Measurements from ENCODE around the gene MAP4K3.
"Not testable (repeated sequence)": the region's sequence is repeated elsewhere in the genome, so short reads cannot be mapped to it uniquely, and the experiment has no call there.

The MAP4K3 gene

GRCh38 chr2:39306626-39307025 is 130.5 kb downstream of the MAP4K3 start:
- no peak for DNase-seq (ENCODE audit: low spot score)

GRCh38 chr2:39304729-39305128 is 132.4 kb downstream of the MAP4K3 start:
- DNase-seq (ENCODE audit: low spot score), result no peak

DNA sequence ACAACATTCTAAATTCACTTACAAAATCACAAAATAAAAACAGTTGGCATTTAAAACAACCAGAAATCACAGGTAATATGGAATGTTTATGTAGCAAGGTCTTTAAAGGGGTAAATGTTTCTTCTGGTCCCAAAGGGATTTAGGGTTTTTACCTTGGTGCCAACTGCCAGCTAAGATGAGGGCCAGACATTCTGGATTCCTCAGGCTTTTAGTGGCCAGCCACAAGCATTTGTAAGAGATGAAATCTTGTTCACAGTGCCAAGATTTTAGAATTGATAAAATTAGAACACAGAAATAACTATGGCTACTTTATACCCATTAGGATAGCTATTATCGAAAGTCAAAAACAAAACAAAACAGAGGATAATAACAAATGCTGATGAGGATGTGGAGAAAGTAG is 132.9 kb downstream of the MAP4K3 start:
- no peak for DNase-seq (ENCODE audit: low spot score)

- no peak for DNase-seq (ENCODE audit: low spot score)
Observed at GRCh38 chr2:39301352-39301751, 135.7 kb downstream of the MAP4K3 start.

GRCh38 chr2:39300044-39300978 is 136.8 kb downstream of the MAP4K3 start:
- no peak for DNase-seq (ENCODE audit: low spot score)

GRCh38 chr2:39290433-39290832 is 146.7 kb downstream of the MAP4K3 start:
- no peak for DNase-seq (ENCODE audit: low spot score)

- DNase-seq (ENCODE audit: low spot score), result no peak
Observed at GRCh38 chr2:39289609-39290008, 147.5 kb downstream of the MAP4K3 start.

- no peak for DNase-seq (ENCODE audit: low spot score)
Observed at GRCh38 chr2:39283561-39283960, 153.5 kb downstream of the MAP4K3 start.

DNA sequence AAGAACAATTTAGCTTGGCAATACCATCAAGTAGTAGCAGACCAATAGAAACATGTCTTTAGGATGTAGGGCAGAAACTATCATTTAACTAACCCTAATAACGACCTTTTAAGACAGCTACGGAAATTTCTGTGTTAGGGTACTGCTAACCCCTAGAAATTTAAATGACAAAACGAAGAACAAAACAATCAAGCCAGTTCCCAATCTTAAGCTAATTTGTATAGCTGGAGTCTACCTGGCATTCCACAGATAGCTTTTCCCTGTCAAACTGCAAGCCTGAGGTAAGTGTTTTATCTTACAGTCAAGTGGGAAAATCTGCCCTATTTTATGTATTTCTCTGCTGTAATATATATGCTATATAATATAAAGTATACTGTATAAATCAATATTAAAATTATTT is 155.7 kb downstream of the MAP4K3 start:
- no peak for DNase-seq (ENCODE audit: low spot score)

DNA sequence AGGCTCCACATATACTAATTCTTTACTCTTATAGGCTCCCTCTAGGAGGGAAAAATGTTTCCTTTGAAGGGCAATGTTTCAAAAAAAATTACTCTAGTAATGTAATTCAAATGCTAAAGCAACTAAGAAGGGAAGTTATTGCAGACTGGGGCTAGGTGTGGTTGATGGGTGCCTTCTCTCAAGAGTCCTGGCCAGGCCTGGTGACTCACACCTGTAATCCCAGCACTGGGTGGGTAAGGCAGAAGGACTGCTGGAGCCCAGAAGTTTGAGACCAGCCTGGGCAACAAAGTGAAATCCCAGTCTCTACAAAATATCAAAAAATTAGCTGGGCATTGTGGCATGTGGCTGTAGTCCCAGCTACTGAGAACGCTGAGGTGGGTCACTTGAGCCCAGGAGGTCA is 162.1 kb downstream of the MAP4K3 start:
- no peak for DNase-seq (ENCODE audit: low spot score)

DNA sequence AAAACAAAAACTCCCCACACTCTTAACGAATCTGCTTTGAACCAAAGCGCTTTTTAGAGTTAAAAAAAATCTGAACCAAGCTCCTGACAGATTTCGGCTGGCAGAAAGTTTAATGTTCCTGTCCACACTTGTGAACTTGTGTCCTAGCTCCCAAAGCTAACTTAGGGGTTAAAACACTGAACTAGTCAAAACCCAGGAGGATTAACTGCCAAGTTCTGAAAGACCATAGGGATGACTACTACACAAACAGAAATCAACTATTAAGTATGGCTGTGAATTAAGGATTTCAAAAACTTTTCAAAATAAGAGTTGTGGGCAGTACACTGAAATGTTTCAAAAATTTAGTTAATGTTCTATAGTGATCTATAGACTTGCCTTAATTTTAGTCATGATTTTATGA is 167.1 kb downstream of the MAP4K3 start:
- DNase-seq (ENCODE audit: low spot score), result no peak

GRCh38 chr2:39266916-39267434 is 170.1 kb downstream of the MAP4K3 start:
- no peak for DNase-seq (ENCODE audit: low spot score)

- DNase-seq (ENCODE audit: low spot score), result no peak
Observed at GRCh38 chr2:39266139-39266805, 170.8 kb downstream of the MAP4K3 start.

- DNase-seq (ENCODE audit: low spot score), result no peak
Observed at GRCh38 chr2:39265315-39265714, 171.8 kb downstream of the MAP4K3 start.

GRCh38 chr2:39264733-39265132 is 172.4 kb downstream of the MAP4K3 start:
- DNase-seq (ENCODE audit: low spot score), result no peak

- no peak for DNase-seq (ENCODE audit: low spot score)
Observed at GRCh38 chr2:39260087-39260486, 177.0 kb downstream of the MAP4K3 start.

GRCh38 chr2:39256040-39256439 is 181.0 kb downstream of the MAP4K3 start:
- DNase-seq (ENCODE audit: low spot score), result no peak

DNA sequence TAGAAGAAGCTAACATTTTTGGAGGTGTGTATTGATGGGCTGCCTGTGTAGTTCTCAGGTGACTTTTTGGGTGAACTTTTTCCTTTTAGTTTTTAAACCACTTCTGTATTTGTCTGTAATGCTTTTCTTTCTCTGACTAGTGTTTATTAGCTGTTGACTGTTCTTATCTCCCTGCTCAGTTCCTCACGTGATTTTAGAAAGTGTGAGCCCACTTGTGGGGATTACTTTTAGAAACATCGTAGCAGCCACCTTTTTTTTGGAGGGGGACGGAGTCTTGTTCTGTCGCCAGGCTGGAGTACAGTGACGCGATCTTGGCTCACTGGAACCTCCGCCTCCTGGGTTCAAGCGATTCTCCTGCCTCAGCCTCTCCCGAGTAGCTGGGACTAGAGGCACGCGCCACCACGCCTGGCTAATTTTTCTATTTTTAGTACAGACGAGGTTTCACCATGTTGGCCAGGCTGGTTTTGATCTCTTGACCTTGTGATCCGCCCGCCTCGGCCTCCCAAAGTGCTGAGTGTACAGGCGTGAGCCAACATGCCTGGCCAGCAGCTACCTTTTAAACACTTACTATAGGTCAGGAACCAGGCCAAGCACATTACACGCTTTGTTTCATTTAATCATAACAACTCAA is 184.1 kb downstream of the MAP4K3 start:
- DNase-seq (ENCODE audit: low spot score), result no peak

DNA sequence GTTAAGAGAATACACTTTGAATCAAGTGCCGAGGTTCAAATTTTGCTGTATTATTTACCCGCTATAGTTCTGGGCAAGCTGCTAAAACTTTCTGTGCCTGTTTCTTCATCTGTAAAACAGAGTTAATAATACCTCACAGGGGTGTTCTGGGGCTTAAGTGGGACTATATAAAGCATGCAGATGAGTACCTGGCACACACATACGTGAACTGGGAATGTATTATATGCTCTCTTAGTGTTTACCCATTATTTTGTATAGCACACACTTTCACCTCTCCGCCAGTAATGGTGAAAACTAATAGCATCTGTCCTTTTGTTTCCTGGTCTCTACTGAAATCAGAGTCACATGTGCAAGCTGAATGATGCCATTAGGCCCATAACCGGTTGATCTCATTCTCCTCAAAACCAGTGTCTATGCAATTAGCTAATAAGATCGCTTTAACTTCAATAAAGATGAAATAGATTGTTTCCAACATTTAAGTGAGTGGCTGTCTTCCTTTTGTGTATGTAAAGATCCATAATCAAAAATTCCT is 189.5 kb downstream of the MAP4K3 start:
- DNase-seq (ENCODE audit: low spot score), result no peak

GRCh38 chr2:39246382-39246980 is 190.6 kb downstream of the MAP4K3 start:
- DNase-seq (ENCODE audit: low spot score), result no peak

GRCh38 chr2:39244963-39245625 is 192.0 kb downstream of the MAP4K3 start:
- DNase-seq (ENCODE audit: low spot score), result not testable (repeated sequence)

Measured in SK-N-DZ (cell line).